ENCODE measurements around the gene KDM6A.
"Not testable (repeated sequence)": the region's sequence is repeated elsewhere in the genome, so short reads cannot be mapped to it uniquely, and the experiment has no call there.

KDM6A gene

DNA sequence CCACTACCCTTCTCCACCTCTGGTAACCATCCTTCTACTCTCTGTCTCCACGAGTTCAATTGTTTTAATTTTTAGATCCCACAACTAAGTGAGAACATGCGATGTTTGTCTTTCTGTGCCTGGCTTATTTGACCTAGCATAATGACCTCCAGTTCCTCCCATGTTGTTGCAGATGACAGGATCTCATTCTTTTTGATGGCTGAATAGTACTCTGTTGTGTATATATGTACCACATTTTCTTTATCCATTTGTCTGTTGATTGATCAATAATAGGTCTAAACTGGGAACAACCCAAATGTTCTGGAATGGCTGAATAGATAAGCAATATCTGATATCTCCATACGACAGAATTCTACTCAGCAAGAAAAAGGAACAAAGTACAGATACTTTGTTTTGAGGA, 260.5 kb downstream of the KDM6A start:
- DNase-seq: no peak

DNA sequence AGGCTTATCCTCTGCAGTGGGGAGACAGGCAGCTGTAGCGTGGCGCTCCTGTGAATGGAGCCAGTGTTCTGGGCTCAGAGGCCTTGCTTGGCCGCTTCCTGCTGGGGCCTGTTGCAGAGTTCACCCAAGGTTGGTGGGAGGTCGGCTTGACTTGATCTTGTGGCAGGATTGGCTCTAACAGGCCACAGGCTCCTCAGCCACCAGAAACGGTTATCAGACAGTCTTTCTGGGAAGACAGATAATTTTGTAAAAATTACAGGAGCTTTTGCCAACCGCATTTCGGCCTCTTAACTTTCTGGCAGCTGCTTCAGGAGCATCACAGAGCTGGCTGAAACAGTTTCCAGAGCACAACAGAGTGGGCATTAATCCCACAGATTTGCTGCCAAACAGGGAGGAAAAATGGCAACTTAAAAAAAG, 261.3 kb downstream of the KDM6A start:
- no peak for DNase-seq

DNA sequence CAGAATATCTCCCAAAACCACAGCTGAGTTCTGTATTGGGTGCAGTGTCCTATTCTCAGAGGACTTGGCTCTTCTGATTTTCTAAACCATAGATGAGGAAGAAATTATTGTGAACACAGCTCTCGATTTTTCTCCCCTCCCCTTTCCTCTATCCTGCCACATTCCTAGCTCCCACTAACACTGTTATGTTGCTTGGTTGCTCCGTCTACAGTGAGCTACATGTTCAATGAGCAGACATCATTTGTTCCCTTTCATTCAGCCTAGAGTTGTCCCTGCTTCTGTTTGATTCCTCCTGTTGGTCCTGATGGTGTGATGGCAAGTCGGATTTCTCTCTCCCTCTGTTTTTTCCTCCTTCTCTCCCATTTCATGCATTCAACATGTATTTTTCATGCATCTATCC, 261.8 kb downstream of the KDM6A start:
- no peak for DNase-seq

DNA sequence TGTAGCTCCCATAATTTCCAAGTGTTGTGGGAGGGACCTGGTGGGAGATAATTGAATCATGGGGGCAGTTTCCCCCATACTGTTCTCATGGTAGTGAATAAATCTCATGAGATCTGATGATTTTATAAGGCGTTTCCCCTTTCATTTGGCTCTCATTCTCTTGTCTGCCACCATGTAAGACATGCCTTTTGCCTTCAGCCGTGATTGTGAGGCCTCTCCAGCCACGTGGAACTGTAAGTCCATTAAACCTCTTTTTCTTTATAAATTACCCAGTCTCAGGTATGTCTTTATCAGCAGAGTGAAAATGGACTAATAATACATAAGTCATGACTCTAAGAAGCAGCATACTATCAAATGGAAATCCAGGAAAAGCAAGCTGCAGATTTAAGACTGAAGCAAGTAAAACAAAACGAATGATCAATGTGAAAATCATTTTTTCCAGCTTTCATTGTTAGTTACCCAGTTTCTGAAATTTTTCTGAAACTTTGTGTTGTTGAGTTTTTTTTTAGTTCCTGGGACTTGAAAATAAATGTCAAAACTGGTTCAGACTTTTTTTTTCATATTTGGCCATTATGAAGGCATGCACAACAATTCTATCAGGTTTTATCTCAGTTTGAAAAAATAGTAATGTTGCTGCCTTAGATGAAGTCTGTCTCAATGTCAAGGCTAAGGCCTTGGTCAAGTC, 262.5 kb downstream of the KDM6A start:
- DNase-seq: not testable (repeated sequence)

DNA sequence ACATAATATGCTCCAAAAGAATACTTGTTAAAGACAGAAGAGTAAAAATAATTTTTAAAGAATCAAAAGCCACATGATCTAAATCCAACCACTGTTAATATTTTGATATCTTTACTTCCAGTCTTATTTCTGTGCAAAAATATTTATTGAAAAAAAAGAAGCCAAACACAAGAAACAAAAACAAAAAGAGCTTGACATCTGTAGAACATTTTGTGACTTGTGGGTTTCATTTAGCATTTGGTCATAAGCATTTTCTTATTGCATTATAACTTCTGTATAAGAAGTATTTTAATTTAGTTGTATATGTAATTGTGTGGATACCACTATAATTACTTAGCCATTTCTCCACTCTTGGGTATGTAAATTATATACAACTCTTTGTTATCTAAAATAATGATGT, 264.5 kb downstream of the KDM6A start:
- DNase-seq: no peak

DNA sequence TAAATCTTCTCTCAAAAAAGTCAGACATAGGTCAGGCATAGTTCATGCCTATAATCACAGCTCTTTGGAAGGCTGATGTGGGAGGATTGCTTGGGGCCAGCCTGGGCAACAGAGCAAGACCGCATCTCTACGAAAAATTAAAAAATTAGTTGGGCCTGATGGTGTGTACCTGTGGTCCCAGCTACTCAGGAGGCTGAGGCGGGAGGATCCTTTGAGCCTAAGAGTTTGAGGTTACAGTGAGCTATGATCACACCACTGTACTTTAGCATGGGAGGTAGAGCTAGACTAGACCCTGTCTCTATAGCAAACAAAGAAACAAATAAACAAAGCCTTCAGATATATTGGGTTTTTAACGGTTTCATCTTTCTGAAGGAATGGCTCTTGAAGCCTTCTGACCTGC, 265.5 kb downstream of the KDM6A start:
- no peak for DNase-seq

DNA sequence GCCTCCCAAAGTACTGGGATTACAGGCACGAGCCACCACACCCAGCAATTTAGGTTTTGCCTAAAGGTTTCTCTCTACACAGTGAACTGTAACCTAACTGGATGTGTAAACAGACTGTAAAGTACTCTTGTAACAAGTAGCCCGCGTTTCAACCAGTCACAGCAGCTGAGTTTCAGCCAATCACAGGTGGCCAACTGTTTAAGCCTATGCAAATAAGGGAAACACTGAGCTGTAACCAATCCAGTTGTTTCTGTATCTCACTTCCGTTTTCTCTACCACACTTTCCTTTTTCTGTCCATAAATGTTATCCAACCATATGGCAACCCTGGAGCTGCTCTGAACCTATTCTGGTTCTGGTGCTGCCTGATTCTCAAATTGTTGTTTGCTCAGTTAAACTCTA, 267.8 kb downstream of the KDM6A start:
- DNase-seq: no peak

DNA sequence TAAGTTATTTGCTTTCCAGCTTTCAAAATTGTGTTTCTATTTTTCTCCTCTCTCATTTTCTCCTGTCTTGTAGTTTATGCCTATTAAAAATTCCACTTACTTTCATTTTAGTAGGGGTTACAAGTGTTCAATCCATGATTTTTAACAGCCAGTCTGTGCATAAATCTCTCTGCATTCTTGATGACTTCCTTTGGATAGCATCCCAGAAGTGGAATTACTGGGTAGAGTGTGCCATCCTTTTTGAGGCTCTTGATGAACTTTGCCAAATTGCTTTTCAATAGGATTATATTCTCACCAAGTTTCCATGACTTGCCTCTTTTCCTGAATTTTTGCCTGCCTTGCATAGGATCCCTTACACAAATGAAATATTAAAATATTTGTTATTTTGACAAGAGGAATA, 269.2 kb downstream of the KDM6A start:
- DNase-seq: no peak

DNA sequence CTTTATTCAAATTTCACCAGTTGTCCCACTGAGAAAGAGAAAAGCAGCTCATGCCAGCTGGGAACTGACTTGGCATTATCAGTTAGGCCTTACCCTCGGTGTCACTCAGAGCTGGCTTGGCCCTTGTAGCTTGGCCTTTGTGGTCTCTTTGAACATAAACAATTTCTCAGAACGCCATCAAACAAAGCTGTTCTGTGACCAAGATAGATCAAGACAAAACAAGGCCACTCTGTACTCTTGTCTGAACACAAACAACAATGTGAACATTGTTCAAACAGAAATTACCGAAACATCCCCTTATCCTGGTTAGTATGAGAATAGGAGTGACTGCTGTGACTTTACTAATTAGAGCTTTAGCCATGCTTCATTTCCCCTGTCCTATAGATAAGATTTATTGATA, 270.5 kb downstream of the KDM6A start:
- no peak for DNase-seq

DNA sequence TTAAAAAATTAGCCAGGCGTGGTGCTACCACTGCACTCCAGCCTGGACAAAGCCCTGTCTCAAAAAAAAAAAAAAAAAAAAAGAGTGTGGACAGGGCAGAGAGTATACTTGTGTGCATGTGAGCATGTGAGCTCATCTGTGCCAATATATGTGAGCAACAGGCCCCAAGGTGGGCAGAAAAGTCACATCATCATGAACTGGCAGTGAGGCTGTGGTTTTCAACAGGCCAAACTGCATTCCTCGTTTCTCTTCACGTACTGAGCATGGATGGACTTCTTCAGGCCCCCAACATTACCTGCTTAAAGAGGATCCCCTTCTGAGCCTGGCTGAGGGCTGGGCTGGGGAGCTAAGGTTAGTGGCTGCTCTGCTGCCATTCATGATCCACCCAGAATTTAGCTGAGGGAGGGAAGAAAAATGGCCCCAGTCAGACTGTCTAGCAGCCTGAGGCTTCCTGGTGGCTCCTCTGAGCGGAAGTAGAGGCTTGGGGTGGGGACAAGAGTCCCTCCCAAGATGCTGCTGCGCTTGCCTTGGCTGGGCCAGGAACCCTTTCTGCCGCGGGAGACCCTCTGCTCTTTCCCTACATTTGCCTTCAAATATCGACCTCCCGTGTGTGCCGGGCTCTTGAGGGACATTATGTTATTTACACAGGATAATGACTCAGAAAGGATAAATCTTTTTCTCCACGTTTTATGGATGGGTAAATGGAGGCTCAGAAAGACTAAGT, 272.7 kb downstream of the KDM6A start:
- no peak for DNase-seq

DNA sequence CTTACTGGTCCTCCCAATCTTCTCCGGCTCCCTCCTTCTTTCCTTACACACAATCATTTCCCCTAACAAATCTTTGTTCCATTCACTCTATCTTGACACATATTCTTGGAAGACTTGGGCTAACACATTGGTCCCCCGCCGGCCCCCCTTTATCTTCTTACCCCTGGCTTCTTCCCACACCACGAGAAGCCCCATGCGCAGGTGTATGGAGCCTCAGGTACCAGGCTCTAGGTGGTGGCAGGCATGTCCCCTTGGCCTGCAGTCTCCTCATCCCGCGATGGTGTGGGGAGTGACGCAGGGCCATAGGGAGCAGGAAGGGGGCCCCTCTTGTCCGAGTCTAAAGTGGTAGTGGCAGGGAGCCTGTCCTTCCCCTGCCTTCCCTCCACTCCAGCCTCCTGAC, 277.8 kb downstream of the KDM6A start:
- no peak for DNase-seq

DNA sequence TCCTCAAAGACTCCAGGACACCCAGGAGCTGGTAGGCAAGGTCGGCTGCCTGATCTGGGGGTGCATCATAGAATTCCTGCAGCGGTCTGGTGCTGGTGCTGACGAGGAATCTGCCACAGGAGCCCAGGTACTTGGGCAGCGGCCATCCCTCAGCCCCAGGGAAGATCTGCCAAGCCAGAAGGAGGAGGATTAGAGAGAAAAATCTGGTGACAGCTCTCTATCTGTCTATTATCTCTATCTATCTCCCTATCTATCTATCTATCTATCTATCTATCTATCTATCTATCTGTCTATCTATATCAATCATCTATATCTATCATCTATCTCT, 281.0 kb downstream of the KDM6A start:
- no peak for DNase-seq

DNA sequence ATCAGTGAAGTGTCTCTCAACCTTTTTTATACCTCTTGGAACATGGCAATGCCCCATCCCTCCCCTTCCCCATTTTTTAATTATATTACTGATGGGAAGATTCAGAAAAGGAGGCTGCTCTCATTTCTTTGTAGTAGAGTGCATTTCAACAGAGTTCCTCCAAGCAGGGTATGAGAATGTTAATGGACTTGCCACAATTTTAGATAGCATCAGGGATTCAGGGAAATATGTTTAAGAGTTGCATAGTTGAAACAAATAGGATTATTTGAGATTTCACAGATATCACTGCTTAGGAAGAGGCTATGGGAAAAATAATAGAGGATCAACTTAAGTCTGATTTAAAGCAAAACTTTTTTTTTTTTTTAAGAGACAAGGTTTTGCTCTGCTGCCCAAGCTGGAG, 281.5 kb downstream of the KDM6A start:
- no peak for DNase-seq

DNA sequence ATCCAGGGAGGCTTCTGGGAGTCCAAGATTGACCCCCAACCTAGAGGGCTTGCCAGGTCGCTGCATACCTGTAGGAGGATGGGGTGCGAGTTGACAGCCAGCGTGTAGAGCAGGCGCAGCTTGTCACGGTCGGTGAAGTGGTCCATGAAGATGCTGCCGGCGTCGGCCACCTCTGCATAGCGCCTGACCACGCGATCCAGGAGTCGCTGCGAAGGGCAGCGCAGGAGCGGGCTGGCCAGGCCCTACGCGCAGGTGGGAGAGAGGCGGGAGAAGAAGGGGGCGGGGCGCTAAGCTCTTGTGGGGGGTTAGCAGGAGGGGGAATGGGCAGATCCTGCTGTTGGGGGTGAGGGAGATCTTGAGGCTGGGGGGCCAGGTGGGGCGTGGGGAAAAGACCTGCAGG, 284.7 kb downstream of the KDM6A start:
- no peak for DNase-seq

Data from NCI-H526 (cell line).